Retina (tissue), 1 donor: Measurements from ENCODE around the gene SIPA1L3.
"Not testable (repeated sequence)": the region's sequence is repeated elsewhere in the genome, so short reads cannot be mapped to it uniquely, and the experiment has no call there.

Source experiments
- DNase-seq: peaks from one replicate; pipeline ENCODE4 v3.0.0-alpha.2; 2016

Gene SIPA1L3

DNA sequence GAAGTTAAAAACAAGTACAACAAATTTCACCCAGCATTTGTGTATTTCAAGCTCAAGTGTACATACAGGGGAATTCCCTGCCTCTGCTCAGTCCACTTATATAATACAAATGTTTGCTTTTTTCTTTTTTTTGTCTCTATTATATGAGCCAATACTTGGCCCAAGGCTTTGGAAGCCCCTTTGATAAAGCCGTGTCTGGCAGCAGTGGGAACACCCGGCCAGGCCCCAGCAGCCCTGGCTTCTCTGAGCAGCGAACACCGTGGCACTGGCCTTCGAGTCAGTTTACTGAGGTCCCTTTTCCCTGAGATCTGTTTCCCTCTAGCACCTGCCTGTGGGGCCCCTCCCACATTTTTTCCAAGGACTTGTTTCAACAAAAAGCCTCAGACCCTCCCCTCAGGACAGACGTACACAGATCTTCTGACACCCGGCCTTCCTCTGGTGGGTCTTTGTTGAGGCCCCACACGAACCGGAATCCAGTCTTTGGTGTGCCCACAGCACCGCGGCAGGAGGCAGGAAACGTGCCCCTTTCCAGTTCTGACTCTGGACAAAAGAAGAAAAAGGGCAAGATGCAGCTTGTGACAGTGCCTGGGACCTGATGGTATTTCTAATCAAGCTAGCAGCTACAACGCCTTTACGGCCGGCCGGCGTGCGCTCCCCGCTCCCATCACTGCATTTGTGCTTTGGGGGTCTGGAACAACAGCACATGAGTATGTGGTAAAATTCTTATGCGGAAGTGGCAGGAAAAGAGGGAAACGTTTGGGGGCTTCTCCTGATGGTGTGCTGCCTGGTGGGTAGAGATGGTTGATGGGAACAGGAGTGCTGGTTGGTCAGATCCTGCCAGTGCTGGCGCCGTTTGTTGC, 13.8 kb downstream of the SIPA1L3 start:
- DNase-seq: peak; percentile 46

DNA sequence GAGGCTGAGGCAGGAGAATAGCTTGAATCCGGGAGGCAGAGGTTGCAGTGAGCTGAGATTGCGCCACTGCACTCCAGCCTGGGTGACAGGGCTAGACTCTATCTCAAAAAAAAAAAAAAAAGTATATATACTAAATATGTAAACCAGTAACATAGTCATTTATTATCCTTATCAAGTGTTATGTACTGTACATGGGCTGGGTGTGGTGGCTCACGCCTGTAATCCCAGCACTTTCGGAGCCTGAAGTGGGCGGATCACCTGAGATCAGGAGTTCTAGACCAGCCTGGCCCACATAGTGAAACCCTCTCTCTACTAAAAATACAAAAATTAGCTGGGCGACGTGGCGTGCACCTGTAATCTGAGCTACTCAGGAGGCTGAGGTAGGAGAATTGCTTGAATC, 17.6 kb downstream of the SIPA1L3 start:
- DNase-seq: not testable (repeated sequence)

DNA sequence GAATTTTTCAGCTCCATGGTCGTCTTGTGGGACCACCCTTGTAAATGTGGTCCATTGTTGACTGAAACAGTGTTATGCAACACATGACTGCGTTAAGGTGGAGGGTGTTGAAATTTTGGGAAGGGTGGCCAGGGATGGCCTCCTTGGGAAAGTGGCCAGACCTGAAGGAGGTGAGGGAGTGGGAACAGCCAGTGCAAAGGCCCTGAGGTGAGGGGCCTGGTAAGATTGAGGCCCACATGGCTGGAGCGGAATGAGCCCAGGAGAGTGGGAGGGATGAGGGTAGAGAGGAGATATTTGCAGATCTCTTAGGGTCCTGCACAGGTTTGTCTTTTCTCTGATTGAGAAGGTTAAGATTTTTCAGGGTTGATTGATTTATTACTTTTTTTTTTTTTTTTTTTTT, 18.2 kb downstream of the SIPA1L3 start:
- no peak for DNase-seq

DNA sequence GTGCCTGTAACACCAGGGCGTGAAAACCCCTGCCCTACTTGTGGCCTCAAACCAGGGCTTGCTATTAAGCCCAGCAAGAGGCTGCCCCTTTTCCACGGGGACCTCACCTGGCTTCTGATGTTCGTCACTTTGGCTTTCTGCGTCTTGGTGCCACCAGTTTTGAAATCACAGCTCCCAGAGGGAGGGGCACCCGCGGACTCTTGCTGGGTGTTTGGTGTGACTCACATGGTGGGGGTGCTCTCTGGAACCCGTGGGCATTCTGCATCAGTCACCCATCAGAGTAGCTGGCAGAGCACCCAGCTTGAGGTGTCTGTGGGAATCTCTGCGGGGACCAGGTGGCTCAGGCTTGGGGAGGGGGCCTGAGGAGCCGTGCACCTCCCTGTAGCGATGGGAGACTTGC, 19.2 kb downstream of the SIPA1L3 start:
- no peak for DNase-seq

DNA sequence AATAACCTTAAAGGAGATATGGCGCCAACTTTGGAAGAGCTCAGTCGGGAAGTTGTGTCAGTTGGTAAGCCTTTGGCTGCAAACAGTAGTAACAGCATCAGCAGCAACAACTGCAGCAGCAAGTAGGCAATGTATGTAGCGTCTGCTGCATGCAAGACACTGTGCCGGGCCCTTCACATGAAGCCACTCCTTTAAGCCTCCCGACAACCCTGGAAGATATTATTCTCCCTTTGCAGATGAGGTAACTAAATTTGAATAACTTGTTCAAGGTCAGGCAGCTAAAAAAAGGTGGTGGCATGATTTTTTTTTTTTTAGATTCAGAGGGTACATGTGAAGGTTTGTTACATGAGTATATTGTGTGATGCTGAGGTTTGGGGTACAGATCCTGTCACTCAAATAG, 19.7 kb downstream of the SIPA1L3 start:
- DNase-seq: no peak

DNA sequence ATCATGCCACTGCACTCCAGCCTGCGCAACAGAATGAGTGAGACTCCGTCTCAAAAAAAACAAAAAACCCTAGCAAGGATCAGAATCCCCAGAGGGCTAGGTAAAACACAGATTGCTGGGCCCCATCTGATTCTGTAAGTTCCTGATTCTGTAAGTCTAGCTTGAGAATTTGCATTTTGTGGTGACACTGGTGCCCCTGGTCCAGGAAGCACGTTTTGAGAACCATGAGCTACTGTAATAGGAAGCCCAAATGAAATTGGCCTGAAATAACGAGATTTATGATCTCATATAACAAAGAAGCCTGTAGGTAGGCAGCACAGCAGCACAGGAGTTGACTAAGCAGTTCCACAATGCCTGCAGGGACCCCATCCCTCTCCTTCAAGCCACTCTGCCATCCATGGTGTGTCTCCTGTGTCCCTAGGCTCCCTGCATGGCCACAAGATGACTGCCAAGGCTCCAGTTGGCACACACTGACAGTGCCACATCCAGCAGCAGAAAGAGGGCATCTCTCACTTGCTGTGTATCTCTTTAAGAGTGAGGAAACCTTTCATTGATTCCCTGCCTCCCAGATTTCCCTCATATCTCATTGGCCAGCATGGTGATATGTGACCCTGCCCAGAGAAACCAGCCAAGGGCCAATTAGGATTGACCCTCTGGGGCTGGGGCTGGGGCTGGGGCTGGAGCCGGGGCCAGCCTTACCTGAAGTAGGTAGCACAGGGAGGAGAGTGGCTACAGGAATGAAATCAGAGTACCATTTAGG, 21.7 kb downstream of the SIPA1L3 start:
- DNase-seq: no peak

DNA sequence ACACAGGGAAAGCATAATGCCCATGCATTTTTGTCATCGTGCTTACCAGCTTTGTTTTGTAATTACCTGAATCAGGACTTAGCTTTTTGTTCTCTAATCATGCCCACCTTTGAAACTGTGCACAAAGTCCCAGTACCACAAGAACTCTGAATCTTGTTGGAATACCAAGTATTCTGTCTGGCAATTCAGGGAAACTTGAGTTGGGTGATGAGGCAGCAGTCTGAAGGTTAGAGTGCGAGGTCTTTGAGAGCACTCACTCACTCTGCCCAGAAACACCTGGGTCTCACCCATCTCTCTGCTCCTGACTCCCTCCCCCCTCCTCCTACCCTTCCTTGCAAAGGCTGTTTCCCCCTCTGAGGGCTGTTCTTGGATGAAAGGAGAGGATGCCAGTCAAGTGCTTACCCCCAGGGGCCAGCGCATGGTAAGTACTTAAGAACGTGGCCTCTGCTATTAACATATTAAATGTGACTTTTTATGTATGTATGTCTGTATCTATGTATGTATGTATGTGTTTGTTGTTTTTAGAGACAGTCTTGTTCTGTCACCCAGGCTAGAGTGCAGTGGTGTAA, 22.4 kb downstream of the SIPA1L3 start:
- DNase-seq: no peak

DNA sequence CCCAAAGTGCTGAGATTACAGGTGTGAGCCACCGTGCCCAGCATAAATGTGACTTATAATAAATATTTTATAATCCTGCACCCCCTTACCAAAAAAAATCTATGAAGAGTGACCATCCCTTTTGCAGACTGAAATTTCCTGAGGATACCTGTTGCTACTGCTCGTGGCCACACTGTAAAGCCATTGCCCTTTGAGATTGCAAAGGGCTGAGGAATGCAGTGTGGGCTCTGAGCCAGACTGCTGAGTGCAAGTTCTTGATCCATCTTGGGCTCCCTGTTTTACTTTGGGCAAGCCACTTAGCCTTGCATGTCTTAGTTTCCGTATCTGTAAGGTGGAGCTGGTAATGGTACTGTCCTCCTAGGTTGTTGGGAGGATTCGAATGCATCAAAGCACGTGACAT, 23.4 kb downstream of the SIPA1L3 start:
- DNase-seq: no peak

DNA sequence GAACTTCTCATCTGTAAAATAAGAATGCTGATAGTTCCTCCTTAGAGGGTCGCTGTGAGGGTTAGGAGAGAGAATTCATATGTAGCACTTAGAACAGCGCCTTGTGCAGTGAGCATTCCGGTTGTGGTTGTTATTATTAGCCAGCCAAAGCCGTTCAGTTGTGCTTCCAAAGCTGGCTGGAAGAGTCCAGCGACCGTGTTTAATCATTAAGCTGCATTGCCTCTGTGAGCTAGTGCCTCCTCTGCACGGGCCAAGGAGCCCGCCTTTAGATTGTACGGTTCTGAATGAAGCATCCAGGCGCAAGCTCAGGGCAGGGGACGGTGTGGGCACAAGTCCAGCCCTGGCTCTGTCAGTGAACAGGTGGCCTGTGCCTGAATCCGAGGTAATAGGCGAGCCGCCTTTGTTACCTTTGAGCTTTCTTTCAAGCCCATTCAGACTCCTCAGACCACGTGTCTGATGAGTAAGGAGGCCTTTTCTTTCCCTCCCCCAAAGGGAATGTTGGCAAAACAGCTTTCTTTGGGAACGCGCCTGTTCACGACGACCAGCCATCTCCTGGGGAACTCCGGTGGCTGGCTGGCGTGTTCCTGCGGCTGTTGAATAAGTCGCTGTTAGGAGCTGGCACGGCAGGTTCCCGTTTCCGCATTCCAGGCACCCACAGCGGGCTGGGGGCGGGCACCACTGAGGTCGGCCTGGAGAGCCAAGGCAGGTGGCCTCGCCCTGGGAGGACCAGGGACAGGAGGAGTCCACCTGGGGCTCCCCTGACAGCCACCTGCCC, 25.1 kb downstream of the SIPA1L3 start:
- peak; percentile 73 for DNase-seq

DNA sequence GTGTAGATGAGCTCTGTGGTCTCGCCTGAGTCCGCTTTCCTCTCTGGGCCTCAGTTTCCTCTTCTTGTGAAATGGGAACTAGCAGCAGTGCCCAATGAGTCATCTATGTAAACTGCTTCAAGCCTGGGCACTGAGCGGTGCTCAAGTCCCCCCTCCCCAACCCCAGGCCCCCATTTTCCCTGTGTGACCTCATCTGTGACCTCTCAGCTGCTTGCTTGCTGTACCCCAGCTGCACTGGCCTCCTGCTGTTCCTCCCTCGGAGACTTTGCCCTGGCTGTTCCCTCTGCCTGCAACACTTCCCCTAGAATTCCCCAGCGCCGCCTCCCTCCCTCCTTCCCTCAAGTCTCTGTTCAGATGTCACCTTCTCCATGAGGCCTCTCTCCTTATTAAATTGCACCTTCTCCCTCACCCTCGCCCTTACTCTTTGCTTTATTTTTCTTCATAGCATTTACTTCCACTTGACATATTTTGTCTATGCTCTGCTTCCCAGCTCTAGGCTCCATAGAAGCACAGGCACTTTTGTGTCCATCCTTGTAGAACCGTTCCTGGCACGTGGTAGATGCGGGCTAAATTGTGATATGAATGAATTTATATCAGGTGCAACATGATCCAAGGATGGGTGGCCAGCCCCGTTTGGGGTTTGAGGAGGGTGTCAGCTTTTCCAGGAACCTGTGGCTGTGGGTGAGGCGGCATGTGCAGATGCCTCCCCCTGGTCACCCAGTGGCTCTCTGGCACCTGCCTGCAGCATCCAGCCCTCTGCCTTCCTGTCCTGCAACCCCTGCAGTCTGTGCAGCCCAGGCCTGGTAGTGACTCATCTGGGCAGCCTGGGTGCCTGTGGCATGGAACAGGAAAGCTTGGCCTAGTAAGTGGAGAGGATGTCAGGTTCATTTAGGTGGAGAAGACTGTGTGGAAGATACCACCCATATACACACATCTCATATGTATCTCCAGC, 26.3 kb downstream of the SIPA1L3 start:
- DNase-seq: peak; percentile 61

DNA sequence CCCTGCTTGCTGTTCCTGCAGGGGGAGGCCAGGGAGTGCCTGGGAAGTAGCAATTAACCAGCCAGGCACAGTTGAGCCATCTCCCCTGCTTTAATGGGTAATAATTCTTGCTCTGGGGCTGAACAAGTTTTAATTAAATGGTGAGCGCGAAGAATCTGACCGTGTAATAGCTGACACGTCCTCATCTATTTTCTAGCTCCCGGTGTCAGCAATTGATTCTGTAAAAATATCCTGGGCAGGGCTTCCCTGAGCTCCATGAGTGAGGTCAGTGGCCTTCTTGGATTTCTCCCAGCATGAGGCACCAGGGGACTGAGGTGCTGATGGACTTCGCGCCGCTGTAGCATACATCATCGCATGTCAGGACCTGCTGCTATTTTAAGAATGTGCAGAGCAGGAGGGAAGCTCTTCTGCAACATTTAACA, 26.9 kb downstream of the SIPA1L3 start:
- peak; percentile 70 for DNase-seq

DNA sequence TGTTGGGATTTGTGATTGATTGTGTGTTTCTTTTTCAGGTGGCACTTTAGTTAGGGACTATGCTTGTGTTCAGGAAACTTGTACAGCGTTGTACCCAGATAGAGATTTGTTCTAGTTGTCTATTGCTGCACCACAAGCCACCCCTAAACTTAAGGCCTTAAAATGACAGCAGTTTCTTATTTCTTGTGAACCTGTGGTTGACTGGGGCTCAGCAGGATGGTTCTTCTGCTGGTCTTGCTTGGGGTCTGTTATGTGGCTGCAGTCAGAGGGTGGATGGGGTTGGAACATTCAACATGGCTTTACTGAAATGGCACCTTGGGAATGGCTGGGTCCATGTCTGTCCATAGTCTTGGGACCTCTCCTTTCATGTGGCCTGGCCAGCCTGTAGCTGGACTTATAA, 28.3 kb downstream of the SIPA1L3 start:
- DNase-seq: no peak

DNA sequence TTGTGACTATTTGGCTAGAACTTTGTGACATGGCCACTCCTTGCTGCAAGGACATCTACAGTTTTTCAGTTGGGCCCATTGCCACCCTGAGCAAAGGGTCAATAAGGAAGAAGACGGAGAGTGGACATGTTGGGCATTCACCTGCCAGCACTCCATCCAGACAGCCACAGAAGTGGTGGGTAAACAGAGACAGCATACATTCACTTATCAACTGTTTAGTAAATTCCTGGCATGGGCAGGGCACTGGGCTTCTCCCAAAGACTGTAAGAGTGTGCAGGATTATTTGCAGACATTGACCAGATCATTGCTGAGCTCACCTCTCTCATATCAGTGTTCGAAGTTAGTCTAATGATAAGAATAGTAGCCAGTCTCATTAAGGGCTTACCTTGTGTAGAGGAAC, 29.2 kb downstream of the SIPA1L3 start:
- DNase-seq: no peak

DNA sequence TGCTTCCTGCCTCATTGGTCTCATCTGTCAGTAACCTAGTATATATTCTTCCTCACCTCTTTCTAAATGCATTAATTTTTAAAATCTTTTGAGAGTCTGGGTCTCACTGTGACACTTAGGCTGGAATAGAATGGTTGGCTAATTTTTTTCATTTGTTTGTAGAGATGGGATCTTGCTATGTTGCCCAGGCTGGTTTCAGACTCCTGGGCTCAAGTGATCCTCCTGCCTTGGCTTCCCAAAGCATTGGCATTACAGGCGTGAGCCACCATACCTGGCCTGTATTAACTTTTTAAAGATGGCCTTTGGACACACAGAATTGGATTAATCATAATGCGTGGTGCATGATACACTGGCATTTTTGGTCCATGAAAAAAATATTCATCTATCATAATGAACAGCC, 29.9 kb downstream of the SIPA1L3 start:
- DNase-seq: no peak

DNA sequence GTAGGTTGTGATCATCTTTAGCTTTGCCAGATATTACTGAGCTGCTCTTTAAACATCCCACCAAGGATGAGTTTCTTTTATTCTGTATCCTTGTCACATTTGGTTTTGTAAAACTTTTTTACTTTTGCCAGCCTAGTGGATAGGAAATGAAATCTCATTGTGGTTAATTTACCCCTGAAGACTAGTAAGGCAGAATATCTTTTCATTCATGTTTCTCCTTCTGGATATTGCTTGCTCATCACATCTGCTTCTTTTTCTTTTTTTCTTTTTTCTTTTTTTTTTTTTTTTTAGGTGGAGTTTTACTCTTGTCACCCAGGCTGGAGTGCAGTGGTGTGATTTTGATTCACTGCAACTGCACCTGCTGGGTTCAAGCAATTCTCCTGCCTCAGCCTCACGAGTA, 31.3 kb downstream of the SIPA1L3 start:
- no peak for DNase-seq

DNA sequence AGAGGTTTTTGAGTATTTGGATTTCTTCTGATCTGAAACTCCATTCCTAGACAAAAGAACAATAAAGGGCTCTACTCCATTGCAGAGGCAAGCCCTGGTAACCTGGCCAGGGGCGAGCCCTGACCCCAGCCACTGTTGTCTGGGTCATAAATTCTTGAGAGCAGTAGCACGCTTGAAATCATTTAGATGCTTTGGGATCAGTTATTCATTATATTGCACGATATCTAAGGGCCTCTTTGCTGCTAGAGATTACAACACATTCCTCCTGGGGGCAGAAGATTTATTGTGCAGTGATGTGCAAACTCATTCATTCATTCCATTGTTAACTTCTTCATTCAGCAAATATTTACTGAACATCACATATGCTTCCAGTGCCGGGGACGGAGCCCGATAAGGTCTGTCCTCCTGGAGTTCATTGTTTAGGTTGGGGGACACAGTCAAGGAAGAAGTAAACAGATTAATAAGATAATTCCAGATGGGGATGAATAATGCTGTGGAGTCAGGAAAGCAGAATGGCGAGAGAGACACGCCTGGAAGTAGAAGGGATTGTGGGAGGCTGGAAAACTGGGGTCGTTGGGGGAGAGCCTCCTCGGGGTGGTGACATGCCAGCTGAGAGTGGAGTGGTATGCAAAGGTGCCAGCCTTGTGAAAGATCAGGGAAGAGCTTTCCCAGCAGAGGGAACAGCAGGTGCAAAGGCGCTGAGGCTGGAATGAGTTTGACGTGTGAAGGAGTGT, 34.9 kb downstream of the SIPA1L3 start:
- DNase-seq: peak; percentile 55

DNA sequence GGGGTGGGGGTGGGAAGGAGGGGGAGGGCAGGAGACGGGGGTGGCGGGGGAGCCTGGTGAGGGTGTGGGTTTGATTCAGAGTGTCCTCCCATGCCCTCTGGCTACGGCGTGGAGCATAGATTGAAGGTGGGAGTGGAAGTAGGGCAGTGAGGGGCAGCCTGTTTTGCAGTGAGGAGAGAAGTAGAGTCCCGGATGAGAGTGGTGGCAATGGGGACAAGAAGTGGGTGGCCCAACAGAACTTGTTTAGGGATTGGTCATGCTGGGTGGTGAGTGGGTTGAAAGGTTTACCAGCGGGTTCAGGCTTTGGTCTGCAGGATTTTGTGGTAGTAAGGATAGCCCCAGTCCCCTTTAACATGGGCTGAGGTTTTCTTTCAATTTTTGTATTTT, 35.5 kb downstream of the SIPA1L3 start:
- DNase-seq: no peak

DNA sequence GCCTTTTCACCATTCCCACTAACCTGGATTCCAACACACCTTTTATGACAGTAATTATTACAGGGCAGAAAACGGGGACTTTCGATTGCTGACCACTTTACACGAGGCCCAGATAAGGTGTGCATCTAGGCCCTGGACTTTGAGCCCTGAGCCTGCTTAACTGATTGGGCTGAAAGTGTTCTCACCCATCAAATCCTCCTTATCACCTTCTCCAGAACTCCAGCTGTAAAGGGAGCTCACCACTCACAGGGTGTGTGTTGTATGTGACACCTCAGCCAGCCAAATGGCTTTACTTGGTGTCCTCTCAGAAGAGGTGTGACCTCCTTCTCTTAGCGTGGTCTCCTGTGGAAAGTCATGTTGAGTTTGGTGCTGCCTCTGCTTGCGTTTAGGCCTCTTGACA, 36.5 kb downstream of the SIPA1L3 start:
- DNase-seq: no peak

DNA sequence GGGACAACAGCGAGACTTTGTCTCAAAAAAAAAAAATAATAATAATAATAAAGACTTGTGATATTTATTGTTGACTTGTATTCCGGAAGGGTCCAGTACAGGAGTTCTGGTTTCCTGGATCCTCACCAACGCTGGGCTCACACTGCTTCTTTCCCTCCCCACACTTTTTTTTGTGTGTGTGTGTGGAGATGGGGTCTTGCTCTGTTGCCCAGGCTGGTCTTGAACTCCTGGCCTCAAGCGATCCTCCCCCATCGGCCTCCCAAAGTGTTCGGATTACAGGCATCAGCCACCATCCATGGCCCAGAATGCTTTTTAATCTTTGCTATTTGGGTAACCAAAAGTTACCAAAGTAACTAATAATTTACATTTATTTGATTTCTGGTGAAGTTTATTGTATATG, 39.1 kb downstream of the SIPA1L3 start:
- no peak for DNase-seq

DNA sequence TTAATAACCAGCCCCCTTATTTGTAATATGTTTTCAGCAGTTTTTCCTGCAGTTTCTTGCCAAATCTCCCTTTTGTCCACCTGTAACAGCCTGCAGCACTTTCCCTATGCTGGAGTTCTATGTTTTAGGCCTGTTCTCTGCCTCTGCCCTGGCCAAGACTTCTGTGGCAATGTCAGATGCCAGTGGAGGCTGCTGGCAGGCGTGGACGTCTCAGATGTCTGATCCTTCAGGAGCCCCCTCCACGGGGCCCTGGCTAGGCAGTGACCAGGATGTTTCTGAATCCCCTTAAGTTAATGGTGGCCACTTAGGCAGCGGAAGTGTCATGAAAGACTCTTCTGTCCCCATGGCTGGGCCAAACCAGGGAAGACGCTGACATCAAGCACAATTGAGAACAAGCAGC, 40.8 kb downstream of the SIPA1L3 start:
- DNase-seq: no peak

DNA sequence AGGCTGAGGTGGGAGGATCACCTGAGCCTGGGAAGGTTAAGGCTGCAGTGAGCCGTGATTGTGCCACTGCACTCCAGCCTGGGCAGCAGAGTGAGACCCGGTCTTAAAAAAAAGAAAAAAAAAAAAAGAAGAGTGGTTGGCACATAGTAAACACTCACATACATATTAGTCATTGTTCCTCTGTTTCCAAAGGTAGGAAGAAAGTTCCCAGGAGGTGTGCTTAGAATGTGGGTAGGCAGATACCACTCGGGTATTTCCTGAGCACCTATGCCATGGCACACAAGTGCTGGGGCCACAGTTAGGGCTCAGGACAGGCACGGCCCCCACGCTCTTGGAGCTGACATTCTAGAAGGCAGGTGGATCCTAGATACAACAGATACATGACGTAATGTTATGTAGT, 41.4 kb downstream of the SIPA1L3 start:
- no peak for DNase-seq
